Measurements from ENCODE around the gene EGFL6.

DNA sequence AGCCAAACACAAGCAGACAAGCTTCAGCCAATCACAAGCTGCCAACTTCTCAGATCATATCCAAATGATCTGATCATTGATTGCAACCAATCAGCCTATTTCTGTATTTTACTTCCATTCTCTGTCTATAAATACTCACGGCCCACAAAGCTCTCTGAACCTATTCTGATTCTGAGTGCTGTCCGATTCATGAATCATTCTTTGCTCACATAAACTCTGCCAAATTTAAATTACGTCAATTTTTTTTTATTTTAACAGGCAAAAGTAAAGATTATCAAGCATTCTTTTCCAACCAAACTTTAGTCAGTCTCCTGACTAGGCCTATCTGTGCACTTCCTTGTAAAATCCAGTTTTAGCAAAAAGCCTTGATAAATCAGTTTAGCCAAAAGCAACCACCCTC lies 81.7 kb downstream of the EGFL6 start:
- TF ChIP-seq, protein P1, sequence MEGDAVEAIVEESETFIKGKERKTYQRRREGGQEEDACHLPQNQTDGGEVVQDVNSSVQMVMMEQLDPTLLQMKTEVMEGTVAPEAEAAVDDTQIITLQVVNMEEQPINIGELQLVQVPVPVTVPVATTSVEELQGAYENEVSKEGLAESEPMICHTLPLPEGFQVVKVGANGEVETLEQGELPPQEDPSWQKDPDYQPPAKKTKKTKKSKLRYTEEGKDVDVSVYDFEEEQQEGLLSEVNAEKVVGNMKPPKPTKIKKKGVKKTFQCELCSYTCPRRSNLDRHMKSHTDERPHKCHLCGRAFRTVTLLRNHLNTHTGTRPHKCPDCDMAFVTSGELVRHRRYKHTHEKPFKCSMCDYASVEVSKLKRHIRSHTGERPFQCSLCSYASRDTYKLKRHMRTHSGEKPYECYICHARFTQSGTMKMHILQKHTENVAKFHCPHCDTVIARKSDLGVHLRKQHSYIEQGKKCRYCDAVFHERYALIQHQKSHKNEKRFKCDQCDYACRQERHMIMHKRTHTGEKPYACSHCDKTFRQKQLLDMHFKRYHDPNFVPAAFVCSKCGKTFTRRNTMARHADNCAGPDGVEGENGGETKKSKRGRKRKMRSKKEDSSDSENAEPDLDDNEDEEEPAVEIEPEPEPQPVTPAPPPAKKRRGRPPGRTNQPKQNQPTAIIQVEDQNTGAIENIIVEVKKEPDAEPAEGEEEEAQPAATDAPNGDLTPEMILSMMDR (conservative IDR thresholded peaks at IDR 0.05; ENCODE audit: low read depth, low read length) = no peak
- TF ChIP-seq EZH2phosphoT487 (IDR thresholded peaks at IDR 0.05; ENCODE audit: borderline replicate concordance, low read length) = no peak

All from PC-3 (cell line).